Prostate gland (tissue), 2 donors: ENCODE measurements around the gene MEGF10.

ENCODE experiments used
- POLR2A ChIP-seq: fragments of 450-650 bp; IDR thresholded peaks from one replicate; pipeline ENCODE4 v1.6.1; 2016; ENCODE audit warnings: antibody characterized with exemption, mild to moderate bottlenecking
- POLR2AphosphoS5 ChIP-seq: sonication (generic); formaldehyde crosslinking; IDR thresholded peaks from one replicate; pipeline ENCODE4 v1.6.1; 2017; ENCODE audit warnings: antibody characterized with exemption
- TF ChIP-seq, protein P1 (sequence below), 4 experiments: fragments of 200-600 bp in 2 of 4; fragments of 450-650 bp in 2 of 4; sonication (generic) in 2 of 4; IDR thresholded peaks; 1 replicate in 3 of 4; 2 replicates in 1 of 4; pipeline ENCODE4 v1.5.1; 2016 to 2019; ENCODE audit warnings: antibody characterized with exemption in 4 of 4, mild to moderate bottlenecking in 2 of 4, moderate library complexity in 2 of 4

DNA sequence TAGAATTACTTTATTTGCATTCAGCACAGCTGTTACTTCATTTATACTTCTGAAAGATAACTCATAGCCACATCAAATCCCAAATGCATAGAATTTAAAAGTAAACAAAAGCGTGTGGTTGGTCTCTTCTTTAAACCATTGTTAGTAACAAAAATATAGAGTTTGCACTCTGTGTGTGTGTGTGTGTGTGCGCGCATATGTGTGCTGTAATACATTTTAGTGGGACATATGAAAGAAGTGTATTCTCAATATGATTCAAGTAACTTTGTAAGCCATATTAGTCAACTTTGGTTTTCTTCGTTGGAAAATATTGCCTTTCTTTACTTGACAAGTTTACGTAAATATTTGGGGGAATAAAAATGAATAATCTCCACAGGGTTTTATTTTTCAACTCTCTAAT, 120.8 kb downstream of the MEGF10 start:
- TF ChIP-seq, protein P1, sequence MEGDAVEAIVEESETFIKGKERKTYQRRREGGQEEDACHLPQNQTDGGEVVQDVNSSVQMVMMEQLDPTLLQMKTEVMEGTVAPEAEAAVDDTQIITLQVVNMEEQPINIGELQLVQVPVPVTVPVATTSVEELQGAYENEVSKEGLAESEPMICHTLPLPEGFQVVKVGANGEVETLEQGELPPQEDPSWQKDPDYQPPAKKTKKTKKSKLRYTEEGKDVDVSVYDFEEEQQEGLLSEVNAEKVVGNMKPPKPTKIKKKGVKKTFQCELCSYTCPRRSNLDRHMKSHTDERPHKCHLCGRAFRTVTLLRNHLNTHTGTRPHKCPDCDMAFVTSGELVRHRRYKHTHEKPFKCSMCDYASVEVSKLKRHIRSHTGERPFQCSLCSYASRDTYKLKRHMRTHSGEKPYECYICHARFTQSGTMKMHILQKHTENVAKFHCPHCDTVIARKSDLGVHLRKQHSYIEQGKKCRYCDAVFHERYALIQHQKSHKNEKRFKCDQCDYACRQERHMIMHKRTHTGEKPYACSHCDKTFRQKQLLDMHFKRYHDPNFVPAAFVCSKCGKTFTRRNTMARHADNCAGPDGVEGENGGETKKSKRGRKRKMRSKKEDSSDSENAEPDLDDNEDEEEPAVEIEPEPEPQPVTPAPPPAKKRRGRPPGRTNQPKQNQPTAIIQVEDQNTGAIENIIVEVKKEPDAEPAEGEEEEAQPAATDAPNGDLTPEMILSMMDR (IDR thresholded peaks at IDR 0.05), result no peak
- no peak for TF ChIP-seq POLR2AphosphoS5
- TF ChIP-seq POLR2A, result no peak
